ENCODE data around the gene OXGR1. TPM values are rescaled to one million over a fixed set of nuclear protein-coding genes. Genes with fewer than 3 reads are reported as not detected.

Gene OXGR1
- total and polyA plus RNA-seq, 2 of the 8 experiments (the other 6 are each of a cell fraction or from before 2014, with no cell fraction given) = 0.34 to 1.8 TPM

GRCh38 chr13:97005625-97006262 lies 11.5 kb upstream of the OXGR1 start:
- Histone ChIP-seq H2AFZ (ENCODE audit: low read length) (no peak overlapping the region), H3K14ac (ENCODE audit: insufficient read length) (no peak overlapping the region), H3K4ac (replicated peaks; ENCODE audit: insufficient read length, low read depth, low read length) (no peak overlapping the region), H3K79me1 (ENCODE audit: low read depth, low read length) (no peaks in the 10 kb centered on the region), H3K23me2 (ENCODE audit: low read depth, low read length) (no peaks in the 10 kb centered on the region), H3K79me2 (ENCODE audit: control insufficient read depth in 1 of 2, insufficient read depth in 2 of 2, low read length in 2 of 2) (no peaks in the 10 kb centered on the region), H3K9ac (replicated peaks in 1 of 4; ENCODE audit: extremely low read depth in 1 of 4, low read depth in 3 of 4, low read length in 3 of 4) (no peak overlapping the region), H2BK20ac (ENCODE audit: low read length) (no peak overlapping the region), H3K27me3 (replicated peaks in 1 of 4; ENCODE audit: control insufficient read depth in 3 of 4, extremely low read depth in 1 of 4, insufficient read depth in 3 of 4, low read length in 3 of 4) (peaks cover 17 to 23% (median 18%) of the 10 kb centered on the region in 4 experiments), H4K20me1 (replicated peaks in 1 of 2; ENCODE audit: control insufficient read depth in 1 of 2, insufficient read depth in 2 of 2, low read length in 2 of 2) (peaks cover 0 to 2% of the 10 kb centered on the region in 2 experiments), H2BK15ac (ENCODE audit: low read length) (no peak overlapping the region), H3K27ac (ENCODE audit: low read depth, low read length) (no peak overlapping the region), H3K4me2 (ENCODE audit: insufficient read depth in 1 of 2, low read depth in 2 of 2, low read length in 2 of 2) (no peak overlapping the region), H4K8ac (ENCODE audit: extremely low read depth, insufficient read depth, low read length) (no peak overlapping the region), H3K18ac (ENCODE audit: extremely low read depth, low read length) (no peak overlapping the region), H2BK5ac (ENCODE audit: low read depth, low read length) (no peak overlapping the region), H4K5ac (ENCODE audit: insufficient read length, low read depth, low read length) (no peak overlapping the region), H3K36me3 (ENCODE audit: control insufficient read depth in 2 of 4, insufficient read depth in 4 of 4, low read length in 3 of 4) (no peaks in the 10 kb centered on the region), H3K23ac (ENCODE audit: insufficient read length) (no peak overlapping the region), H2AK5ac (ENCODE audit: low read depth, low read length) (no peak overlapping the region), H3K4me3 (ENCODE audit: extremely low read depth in 1 of 4, insufficient read depth in 2 of 4, low read depth in 3 of 4, low read length in 4 of 4) (no peak overlapping the region), H2BK120ac (replicated peaks; ENCODE audit: low read depth, low read length) (no peak overlapping the region), H2BK12ac (ENCODE audit: low read depth, low read length) (no peak overlapping the region), H3K56ac (replicated peaks; ENCODE audit: insufficient read length, low read depth, low read length) (no peak overlapping the region), H4K91ac (replicated peaks; ENCODE audit: insufficient read length, low read length) (no peak overlapping the region), H3K9me3 (ENCODE audit: insufficient read depth in 2 of 2, low read depth in 1 of 2, low read length in 1 of 2) (no peaks in the 10 kb centered on the region), H3K4me1 (replicated peaks in 1 of 4; ENCODE audit: control insufficient read depth in 3 of 4, insufficient read depth in 4 of 4, low read length in 3 of 4) (no peaks in the 10 kb centered on the region)
- TF ChIP-seq SIX5 (IDR thresholded peaks at IDR 0.05; ENCODE audit: low read depth, low read length) = no peak
- DNase-seq (ENCODE audit: low read depth in 1 of 2, low spot score in 2 of 2) (no peak), FAIRE-seq (no peak)
- POLR2A ChIA-PET (ENCODE audit: partially characterized antibody) = no interaction called here
- WGBS, 2 experiments (ENCODE audit: extremely low coverage in 1 of 2, insufficient coverage in 1 of 2, insufficient read length in 1 of 2, insufficient replicate concordance in 2 of 2, low coverage in 1 of 2, low lambda C conversion rate in 2 of 2, missing lambda C conversion rate in 1 of 2) = 71% methylated on average over 1 of the region's 1 CpG; no CpG with 5 or more reads in 1 of the 2 experiments
- CTCF ChIA-PET (ENCODE audit: partially characterized antibody) = interaction anchor here (1.0 to 3.0 kb wide), 5 partner anchors 9 to 986 kb away, joined by 3 to 14 read pairs (median 5); no protein-coding TSS in a partner anchor
